KOPT-K1 (cell line): Measurements from ENCODE around the gene TADA3.

Experiments used
- H3K27ac ChIP-seq: fragments of 200-600 bp; sonication (generic); 2 replicates; pipeline ENCODE4 v1.5.1; 2016; ENCODE audit warnings: antibody characterized with exemption, mild to moderate bottlenecking, low read depth, low read length; ENCODE audit not compliant: poor library complexity, severe bottlenecking
- H3K36me3 ChIP-seq: fragments of 200-600 bp; sonication (generic); 2 replicates; pipeline ENCODE4 v1.5.1; 2017; ENCODE audit warnings: antibody characterized with exemption, mild to moderate bottlenecking, low read length, moderate library complexity; ENCODE audit not compliant: insufficient read depth
- H3K9me3 ChIP-seq: fragments of 200-600 bp; sonication (generic); 2 replicates; pipeline ENCODE4 v1.5.1; 2017; ENCODE audit warnings: antibody characterized with exemption, low read length, mild to moderate bottlenecking; ENCODE audit not compliant: insufficient read depth, poor library complexity, severe bottlenecking

TADA3 gene

DNA sequence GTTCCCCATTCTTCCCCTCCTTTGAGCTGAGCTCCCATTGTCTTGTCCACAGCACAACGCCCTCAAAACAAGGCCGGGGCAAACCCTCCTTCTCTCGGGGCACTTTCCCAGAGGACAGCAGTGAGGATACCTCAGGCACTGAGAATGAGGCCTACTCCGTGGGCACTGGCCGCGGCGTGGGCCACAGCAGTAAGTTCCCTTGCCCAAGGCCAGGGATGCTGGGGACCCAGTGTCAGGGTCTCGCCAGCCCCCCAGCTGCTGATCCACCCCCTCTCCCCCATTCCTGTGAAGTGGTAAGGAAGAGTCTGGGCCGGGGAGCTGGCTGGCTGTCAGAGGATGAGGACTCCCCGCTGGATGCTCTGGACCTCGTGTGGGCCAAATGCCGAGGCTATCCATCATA lies 46.8 kb downstream of the TADA3 start:
- Histone ChIP-seq H3K27ac (no peak overlapping the region), H3K36me3 (peaks cover 88% of the 10 kb centered on the region), H3K9me3 (no peaks in the 10 kb centered on the region)

DNA sequence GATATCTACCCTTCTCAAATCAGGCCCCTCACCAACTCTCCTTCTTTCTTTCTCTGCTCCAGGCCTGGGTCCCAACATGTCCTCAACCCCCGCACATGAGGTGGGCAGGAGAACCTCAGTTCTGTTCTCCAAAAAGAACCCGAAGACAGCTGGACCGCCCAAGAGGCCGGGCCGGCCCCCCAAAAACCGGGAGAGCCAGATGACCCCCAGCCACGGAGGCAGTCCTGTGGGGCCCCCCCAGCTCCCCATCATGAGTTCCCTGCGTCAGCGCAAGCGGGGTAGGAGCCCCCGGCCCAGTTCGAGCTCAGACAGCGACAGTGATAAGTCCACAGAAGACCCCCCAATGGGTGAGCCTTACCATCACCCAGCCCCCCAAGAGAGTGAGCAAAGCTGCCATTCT lies 48.1 kb downstream of the TADA3 start:
- no peaks in the 10 kb centered on the region for H3K9me3 ChIP-seq
- peaks cover 100% of the 10 kb centered on the region for H3K36me3 ChIP-seq
- no peak overlapping the region for H3K27ac ChIP-seq

DNA sequence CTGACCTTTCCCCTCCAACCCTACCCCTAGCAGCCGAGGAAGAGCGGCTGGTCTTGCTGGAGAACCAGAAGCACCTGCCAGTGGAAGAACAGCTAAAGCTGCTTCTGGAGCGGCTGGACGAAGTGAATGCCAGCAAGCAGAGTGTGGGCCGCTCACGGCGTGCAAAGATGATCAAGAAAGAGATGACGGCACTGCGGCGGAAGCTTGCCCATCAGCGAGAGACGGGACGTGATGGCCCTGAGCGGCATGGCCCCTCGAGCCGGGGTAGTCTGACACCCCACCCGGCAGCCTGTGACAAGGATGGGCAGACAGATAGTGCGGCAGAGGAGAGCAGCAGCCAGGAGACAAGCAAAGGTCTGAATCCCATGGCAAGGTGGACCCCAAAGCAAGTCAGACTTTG lies 48.7 kb downstream of the TADA3 start:
- H3K36me3 ChIP-seq = peaks cover 100% of the 10 kb centered on the region
- no peak overlapping the region for H3K27ac ChIP-seq
- no peaks in the 10 kb centered on the region for H3K9me3 ChIP-seq

DNA sequence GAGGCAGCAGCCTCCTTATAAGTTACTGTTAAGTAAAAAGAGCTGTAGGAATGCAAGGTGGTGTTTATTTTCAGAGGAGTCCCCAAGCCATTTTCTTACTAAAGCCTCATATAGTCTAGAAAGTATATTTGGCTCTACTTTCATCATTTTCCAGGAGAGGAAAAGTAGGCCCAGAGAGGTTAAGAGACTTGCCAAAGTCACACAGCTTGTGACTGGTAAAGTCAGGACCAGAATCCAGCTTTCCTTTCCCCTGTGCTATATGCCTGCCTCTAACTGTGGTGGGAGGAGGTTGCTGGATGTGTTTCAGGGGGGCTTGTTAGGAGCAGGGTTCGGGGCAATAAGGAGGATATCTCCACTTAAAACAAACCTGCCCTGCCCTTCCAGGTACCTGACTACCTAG lies 49.7 kb downstream of the TADA3 start:
- peaks cover 100% of the 10 kb centered on the region for H3K36me3 ChIP-seq
- no peak overlapping the region for H3K27ac ChIP-seq
- no peaks in the 10 kb centered on the region for H3K9me3 ChIP-seq

DNA sequence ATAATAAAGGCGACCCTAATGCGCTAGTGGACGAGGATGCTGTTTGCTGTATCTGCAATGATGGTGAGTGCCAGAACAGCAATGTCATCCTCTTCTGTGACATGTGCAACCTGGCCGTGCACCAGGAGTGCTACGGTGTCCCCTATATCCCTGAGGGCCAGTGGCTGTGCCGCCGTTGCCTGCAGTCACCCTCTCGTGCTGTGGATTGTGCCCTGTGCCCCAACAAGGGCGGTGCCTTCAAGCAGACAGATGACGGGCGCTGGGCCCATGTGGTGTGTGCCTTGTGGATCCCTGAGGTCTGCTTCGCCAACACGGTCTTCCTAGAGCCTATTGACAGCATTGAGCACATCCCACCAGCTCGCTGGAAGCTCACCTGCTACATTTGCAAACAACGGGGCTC lies 53.1 kb downstream of the TADA3 start:
- H3K9me3 ChIP-seq = no peaks in the 10 kb centered on the region
- no peak overlapping the region for H3K27ac ChIP-seq
- peaks cover 100% of the 10 kb centered on the region for H3K36me3 ChIP-seq

DNA sequence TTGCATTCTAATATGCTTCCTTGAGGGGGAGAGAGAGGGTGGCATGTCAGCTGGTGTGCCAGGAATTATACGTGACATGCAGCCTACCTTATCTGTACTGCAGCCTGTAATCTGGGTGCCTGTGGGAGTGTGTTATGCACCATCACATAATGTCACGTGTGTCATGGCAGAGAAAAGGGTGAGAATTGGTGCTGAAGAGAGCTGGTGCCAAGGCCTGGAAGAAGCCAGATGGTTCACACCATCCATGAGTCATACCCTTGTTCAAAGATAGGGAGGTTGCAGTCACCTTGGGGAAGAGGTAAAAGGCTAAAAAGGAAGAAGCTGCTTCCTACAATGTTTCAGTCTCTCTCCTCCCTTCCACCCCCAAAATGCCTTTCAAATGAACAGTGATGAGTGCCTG lies 55.4 kb downstream of the TADA3 start:
- Histone ChIP-seq H3K9me3 (no peaks in the 10 kb centered on the region), H3K27ac (no peak overlapping the region), H3K36me3 (peaks cover 90% of the 10 kb centered on the region)

DNA sequence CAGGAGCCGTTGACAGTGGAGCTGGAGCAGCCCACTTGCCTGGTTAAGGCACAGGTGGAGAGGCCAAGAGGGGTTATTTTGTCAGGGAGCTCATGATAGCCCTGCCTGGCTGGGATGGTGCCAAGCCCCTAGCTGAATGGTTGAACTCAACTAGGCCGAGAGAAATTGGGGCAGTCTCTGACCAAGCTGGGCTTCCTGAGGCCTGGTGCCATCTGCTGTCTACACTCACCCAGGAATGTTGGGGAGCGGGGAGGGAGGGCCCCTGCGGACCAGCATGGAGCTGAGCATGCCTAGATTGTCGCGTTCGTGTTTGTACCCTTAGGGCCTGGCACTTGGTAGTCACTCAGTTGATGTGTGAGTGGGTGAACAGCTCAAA lies 59.5 kb downstream of the TADA3 start:
- peak overlapping the region; percentile 99 for H3K27ac ChIP-seq

DNA sequence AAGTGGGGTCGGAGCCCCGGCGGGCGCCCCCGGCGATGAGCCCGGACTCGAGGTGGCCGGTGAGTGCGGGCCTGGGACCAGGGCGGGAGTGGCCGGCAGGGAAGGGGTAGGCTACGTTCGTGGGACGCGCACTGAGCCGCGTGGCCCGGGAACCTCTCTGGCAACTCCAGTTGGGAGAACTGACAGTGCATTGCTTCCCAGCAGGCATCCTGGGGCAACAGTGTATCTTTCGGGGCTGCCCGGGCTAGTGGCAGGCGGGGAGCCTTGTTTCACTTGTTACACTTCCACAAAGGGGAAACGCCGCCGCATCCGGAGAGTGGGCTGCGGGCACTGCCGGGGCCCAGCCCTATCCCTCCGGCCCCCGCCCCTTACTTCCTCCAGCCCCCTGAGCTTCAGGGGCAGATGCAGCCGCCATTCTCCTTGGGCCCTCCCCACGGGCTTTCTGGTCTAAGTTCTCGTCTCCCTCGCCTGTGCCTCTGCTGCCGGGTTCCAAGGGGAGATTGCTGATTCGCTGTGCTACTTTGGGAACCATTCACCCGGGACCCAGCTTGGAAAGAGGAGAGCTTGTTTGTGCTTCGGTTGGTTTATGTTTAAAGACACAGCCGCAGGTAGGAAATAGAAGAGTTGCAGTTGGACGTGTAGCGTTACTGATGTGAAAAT lies 60.1 kb downstream of the TADA3 start:
- no peaks in the 10 kb centered on the region for H3K9me3 ChIP-seq
- H3K36me3 ChIP-seq = peaks cover 44% of the 10 kb centered on the region
- H3K27ac ChIP-seq = peak overlapping the region; percentile 99

More for the DNA sequence above, 59.5 kb downstream of the TADA3 start:
- peaks cover 49% of the 10 kb centered on the region for H3K36me3 ChIP-seq
- no peaks in the 10 kb centered on the region for H3K9me3 ChIP-seq

DNA sequence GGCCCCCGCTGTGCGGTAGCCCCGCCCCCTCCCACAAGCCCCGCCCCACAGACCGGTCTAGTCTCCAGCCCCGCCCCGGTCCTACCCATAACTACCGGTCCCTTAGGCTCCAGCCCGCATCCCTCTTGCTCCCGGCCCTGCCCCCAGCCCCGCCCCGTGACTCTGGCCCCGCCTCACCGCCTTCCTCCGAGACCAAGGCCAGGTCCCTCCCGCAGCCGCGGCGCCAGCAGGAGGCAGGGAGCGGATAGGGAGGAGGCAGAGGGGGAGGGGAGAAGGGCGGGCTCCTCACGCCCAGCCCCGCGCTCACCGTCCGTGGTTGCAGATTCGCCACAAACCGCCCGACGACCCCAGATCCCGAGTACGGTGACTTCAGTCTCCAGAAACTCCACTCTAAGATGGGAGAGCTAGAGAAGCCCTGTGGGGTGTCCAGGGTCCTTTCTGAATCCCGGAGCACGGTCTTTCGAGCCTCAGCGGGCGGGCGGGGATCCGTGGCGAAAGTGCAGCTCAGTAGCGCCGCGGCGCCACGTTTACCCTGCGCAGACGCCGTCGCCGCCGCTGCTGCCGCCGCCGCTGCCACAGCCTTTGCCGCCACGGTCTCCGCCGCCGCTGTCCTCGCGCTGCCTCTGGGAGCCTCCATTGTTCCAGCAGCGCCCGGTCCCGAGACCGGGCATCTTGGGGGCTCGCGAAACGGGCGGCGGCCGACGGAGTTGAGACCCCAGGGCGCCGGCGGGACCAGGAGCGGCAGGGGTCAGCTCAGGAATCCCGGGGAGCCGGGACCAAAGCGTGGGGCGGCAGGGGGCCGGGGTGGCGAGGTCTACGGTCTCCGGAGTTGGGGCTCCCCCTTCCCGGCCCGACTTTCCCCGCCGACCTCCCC lies 60.8 kb downstream of the TADA3 start, which contains the start of gene BRPF1:
Gene BRPF1, plus strand, starts transcription at position 530 of the 874 bp plus-strand sequence. CDS start 2,406 bp downstream, outside the sequence.
- H3K36me3 ChIP-seq = peaks cover 36% of the 10 kb centered on the region
- H3K9me3 ChIP-seq = no peaks in the 10 kb centered on the region
- peak within 1 kb of the TSS; percentile 99 for H3K27ac ChIP-seq

DNA sequence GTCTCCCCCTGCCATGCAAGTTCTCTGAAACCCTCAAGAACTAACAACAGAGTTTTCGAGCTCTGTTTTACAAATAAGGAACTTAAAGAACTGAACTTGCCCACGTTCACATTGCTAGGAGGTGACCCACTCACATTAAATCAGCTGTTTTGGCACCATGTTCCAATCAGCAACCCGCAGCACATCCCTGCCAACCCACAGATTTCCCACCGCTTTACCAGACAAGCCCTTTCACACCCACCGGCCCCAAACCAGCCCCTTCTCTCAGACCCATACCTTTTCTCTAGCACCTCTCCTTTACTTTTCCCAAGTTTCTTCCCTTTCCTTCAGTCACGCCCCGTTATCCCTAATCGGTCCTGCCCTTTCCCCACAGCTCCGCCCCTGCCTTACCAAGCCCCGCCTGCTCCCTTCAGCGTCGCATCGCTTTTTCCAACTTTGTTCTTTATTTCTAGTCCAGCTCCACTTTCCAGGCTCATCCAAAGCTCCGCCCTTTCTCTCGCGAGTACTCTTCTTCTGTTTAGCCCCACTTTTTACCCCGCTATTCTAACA lies 61.5 kb downstream of the TADA3 start:
- Histone ChIP-seq H3K9me3 (no peaks in the 10 kb centered on the region), H3K27ac (peak overlapping the region; percentile 99), H3K36me3 (peaks cover 29% of the 10 kb centered on the region)
